Measurements from ENCODE around the gene SLCO2B1.
A peak's percentile ranks its signal among the peaks of the same experiment; 100 is the strongest.
"Not testable (repeated sequence)": the region's sequence is repeated elsewhere in the genome, so short reads cannot be mapped to it uniquely, and the experiment has no call there.

The SLCO2B1 gene

GRCh38 chr11:75150879-75151278 is at the start of gene SLCO2B1:
Gene SLCO2B1 (plus strand): TSS chr11:75151107. CDS start chr11:75151382, 275 bp downstream.
- no peak for DNase-seq

DNA sequence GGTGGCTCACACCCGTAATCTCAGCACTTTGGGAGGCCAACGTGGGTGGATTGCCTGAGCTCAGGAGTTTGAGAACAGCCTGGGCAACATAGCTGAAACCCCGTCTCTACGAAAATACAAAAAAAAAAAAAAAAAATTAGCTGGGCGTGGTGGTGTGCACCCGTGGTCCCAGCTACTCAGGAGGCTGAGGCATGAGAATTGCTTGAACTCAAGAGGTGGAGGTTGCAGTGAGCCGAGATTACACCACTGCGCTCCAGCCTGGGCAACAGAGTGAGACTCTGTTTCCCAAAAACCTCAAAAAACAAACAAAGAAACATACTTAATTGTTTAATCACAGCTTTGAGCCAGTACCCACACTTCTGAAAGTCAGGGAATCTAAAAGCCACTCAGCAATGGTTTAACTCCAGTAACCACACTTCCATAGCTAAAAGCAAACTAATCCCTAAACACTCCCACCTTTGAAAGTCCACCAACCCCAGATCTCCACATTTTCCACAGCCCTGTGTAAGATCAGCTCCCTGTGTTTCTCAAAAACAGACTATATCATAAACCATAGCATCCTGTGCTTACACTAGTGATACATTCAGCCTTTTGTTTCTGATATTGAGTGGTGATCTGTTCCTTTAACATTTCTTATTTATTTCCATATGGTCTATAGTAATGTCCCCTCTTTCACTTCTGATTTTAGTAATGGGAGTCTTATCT is 49.3 kb upstream of the SLCO2B1 start:
- no peak for DNase-seq

GRCh38 chr11:75103380-75104026 is 47.4 kb upstream of the SLCO2B1 start:
- DNase-seq, result no peak

DNA sequence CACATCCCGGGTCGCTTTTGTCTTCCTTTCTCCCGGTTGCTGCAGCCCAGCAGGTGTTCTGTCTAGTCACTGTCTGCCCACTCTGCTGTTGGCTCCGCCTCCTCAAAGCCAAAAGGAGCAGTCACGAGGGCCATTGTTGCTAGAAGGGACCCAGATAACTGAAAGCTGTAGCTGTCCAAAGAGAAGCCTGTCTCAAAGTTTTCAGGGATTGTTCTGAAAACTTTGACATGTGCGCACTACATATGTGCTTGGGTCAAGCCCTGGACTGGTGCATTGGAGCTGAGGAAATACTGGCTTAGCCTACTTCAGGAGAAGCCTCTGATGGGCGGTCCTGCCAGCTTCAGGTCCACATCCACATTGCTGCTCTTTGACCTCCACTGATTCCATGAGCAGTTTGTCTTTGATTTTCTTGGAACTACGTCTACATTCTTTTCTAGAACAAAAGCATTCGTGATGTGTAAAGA is 45.4 kb upstream of the SLCO2B1 start:
- DNase-seq, result no peak

DNA sequence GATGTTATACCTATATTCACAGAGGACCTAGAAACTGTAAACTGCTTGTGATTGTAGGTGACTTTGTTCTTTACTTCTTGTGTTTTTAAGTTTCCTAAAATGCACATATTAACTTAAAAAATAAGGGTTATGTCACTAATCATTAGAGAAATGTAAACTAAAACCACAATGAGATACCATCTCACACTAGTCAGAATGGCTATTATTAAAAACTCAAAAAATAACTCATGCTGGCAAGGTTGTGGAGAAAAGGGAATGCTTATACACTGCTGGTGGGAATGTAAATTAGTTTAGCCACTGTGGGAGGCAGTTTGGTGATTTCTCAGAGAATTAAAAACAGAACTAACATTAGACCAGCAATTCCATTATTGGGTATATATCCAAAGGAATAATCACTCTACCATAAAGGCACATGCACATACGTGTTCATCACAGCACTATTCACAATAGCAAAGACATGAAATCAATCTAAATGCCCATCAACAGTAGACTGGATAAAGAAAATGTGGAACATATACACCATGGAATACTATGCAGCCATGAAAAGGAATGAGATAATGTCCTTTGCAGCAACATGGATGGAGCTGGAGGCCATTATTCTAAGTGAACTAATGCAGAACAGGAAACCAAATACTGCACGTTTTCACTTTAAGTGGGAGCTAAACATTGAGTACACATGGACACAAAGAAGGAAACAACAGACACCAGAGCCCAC is 44.8 kb upstream of the SLCO2B1 start:
- DNase-seq, result not testable (repeated sequence)

GRCh38 chr11:75107187-75107586 is 43.7 kb upstream of the SLCO2B1 start:
- no peak for DNase-seq

DNA sequence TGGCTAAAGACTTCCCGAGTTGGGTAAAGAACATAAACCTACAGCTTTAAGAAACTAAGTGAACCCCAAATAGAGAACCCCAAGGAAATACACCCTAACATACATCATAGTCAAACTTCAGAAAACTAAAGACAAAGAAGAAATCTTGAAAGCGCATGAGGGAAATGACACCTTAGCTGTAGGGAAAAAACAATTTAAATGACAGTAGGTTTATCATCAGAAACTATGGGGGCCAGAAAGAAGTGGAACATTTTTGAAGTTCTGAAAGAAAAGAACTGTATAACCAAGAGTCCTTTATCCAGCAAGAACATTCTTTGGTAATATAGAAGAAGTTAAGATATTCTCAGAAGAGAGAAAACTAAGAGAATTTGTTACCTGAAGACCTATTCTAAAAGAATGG is 38.7 kb upstream of the SLCO2B1 start:
- DNase-seq, result no peak

GRCh38 chr11:75113030-75113429 is 37.9 kb upstream of the SLCO2B1 start:
- DNase-seq, result no peak

DNA sequence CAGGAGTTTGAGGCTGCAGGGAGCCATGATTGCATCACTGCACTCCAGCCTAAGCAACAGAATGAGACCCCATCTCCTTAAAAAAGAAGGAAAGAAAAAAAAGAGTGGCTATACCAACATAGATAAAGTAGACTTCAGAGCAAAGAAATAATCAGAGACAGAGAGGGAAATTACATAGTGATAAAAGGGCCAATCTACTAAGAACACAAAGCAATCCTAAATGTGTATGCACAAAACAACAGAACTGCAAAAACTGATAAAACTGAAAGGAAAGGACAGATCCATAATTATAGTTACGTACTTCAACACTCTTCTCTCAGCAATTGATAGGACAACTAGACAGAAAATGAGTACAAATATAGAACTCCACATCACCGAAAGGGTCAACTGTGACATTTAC is 36.4 kb upstream of the SLCO2B1 start:
- no peak for DNase-seq

DNA sequence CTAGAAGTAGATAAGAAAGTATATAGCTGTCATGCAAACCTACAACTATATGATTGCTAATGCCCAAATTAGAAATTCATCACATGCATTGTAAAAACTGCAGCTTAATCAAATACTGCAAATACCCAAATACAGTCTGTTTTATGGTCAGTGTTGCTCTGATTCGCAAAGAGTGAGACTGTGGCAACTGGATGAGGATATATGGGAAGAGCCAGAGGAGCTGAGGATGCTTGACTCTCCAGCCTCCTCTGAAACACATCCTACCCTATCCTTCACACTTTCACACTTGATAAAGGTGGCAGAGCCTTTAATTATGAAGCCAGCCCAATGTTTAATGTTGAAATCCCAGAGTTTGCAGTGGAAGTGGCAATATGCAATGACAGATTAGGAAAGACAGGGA is 32.3 kb upstream of the SLCO2B1 start:
- DNase-seq, result no peak

GRCh38 chr11:75126564-75126963 is 24.3 kb upstream of the SLCO2B1 start:
- DNase-seq, result no peak

DNA sequence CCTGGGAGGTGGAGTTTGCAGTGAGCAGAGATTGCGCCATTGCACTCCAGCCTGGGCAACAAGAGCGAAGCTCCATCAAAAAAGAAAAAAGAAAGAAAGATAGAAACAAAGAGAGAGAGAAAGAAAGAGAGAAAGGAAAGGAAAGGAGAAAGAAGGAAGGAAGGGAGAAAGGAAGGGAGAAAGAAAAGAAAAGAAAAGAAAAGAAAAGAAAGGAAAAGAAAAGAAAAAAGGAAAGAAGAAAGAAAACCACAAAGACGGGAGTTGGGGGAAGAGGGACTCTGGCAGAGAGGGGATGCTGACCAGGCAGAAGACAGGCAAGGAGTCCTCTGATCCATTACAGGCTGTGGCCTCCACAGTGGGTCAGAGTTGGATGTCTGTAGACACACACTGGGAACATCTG is 18.8 kb upstream of the SLCO2B1 start:
- no peak for DNase-seq

DNA sequence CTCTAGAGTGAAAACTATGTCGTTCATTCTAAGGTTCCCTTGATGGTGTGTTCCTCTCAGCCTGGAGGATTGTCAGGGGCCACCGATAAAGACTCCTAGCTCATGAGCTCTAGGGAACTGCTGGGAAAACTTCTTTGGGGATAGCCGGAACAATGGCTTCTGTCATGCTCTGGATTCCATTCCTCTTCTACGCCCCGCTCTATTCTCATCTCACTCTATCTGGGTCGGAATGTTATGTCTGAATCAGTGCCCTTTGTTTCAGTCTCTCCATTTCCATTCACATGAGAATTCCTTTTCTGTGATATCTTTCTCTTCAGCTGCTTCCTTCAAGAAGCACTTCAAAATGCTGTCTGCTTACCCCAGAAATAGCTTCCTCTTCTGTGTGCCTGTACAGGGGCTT is 16.9 kb upstream of the SLCO2B1 start:
- no peak for DNase-seq

GRCh38 chr11:75135021-75135650 is 15.8 kb upstream of the SLCO2B1 start:
- DNase-seq, result no peak

GRCh38 chr11:75135651-75136050 is 15.3 kb upstream of the SLCO2B1 start:
- DNase-seq, result no peak

- DNase-seq, result peak; percentile 67
Measured at GRCh38 chr11:75140269-75141138, 10.4 kb upstream of the SLCO2B1 start.

DNA sequence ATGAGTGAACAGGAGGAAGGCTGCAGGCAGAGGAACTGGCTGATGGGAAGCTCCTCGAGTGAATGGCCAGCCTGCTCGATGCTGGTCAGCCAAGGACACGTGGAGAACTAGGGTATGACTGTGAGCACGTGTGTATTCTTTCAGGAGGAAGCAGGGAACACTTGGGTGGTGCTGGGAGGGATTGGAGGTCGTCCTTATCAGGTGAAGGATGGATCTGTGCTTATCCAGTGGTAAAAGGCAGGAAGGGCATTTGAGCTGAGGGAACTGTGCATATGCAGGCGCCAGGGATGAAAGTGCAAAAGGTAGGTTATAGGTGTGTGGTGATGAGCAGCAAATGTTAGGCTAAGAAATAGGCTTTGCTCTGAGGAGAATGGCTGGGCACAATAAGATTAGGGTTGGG is 9.7 kb upstream of the SLCO2B1 start:
- DNase-seq, result no peak

DNA sequence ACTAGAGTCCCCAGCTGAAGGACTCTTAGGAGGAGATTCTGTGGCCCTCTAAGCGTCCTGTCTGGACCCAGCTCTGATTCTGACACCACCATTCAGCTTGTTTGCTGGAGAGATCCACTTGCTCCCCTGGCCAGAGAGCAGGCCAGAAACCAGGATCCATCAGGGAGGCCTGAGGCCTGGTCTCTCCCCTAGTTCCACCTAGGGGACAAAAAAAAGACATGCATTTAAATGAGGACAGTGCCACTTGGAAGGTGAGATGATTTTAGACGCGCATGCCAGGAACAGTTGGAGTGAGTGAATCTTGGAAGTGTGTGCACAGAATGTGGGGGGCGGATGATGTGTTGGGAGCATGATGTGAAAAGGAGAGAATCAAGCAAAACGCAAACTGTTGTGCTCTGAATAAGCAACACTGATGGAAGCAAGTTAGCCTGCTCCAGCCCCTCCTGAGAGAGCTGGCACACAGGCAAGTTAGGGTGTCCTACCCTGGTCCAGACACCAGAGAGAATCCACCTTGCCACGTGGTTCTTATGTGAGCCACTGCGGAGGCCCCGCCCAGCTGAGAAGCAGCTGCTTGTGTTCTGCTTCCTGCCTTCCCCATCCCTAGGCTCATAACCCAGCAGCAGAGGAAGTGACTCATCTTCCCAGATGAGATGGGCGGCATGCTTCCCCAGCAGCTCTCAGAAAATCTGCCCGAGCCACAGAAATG is 8.0 kb upstream of the SLCO2B1 start:
- peak; percentile 71 for DNase-seq

DNA sequence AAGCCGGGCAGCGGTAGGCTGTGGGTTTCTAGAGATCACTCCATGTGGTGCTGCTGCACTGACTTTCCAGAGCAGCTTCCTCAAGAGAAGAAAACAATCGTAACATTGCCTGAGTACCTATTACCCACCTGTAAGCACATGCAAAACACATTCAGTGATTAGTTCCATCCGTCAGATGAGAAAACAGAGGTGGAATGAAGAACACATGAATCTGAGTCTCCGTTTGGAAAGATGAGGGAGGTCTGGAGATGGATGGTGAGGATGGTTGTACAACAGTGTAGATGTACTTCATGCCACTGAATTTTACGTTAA is 7.5 kb upstream of the SLCO2B1 start:
- no peak for DNase-seq

DNA sequence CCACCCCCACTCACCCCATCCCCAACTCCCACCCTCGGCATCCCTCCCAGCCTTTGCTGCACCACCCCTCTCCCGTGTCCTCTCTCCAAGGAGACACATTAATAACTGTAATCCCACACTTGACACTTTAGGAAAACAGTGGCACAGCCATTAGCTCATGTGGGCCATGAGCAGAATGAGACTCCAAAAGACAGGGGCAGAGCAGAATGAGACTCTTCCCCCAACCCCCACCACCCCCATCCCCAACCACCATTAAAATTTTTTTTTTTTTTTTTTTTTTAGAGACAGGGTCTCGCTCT is 6.2 kb upstream of the SLCO2B1 start:
- DNase-seq, result no peak

DNA sequence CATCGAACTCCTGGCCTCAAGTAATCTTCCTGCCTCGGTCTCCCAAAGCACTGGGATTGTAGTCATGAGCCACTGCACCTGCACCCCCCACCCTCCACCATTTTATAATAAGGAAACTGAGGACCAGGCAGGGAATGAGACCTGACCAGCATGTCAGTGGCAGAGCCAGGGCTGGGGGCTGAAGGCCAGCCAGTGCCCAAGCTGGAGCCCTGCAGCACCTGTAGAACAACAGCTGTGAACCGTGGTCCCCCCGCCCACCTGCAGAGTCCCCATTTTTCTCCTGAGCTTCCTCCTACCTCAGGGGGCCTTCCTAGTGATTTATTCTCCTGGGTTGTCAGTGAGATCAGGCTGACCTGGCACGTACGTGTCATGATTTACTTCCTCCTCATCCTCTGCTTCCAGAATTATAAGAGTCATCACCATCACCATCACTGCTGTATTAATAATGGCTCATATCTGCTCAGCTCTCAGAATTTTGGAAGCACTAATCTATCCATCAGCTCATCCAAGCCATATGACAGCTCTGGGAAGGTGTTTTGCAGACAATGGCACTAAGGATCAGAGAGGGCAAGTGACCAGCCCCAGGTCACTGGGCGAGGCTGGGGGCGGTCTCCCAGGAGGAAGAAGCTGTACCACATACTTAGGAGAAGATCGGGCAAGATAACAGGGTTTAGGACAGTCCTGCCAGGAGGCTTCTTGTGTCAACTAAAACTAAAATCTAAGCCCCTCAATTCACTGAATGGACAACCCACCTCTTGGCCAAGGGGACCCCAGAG is 5.5 kb upstream of the SLCO2B1 start:
- DNase-seq, result no peak
